ENCODE measurements around the gene DPT. TPM values are rescaled to one million over a fixed set of nuclear protein-coding genes. Genes with fewer than 3 reads are reported as not detected.

DPT gene
- total RNA-seq, 4 donors from 2014 or later, result 147 to 298 (median 275) TPM

- DNase-seq (ENCODE audit: low spot score), result no peak
- TF ChIP-seq, protein P1, sequence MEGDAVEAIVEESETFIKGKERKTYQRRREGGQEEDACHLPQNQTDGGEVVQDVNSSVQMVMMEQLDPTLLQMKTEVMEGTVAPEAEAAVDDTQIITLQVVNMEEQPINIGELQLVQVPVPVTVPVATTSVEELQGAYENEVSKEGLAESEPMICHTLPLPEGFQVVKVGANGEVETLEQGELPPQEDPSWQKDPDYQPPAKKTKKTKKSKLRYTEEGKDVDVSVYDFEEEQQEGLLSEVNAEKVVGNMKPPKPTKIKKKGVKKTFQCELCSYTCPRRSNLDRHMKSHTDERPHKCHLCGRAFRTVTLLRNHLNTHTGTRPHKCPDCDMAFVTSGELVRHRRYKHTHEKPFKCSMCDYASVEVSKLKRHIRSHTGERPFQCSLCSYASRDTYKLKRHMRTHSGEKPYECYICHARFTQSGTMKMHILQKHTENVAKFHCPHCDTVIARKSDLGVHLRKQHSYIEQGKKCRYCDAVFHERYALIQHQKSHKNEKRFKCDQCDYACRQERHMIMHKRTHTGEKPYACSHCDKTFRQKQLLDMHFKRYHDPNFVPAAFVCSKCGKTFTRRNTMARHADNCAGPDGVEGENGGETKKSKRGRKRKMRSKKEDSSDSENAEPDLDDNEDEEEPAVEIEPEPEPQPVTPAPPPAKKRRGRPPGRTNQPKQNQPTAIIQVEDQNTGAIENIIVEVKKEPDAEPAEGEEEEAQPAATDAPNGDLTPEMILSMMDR (IDR thresholded peaks at IDR 0.05), result no peak
- no peak for ATAC-seq (ENCODE audit: low FRiP score)
Measured at GRCh38 chr1:168766568-168766967, 37.6 kb upstream of the DPT start.

DNA sequence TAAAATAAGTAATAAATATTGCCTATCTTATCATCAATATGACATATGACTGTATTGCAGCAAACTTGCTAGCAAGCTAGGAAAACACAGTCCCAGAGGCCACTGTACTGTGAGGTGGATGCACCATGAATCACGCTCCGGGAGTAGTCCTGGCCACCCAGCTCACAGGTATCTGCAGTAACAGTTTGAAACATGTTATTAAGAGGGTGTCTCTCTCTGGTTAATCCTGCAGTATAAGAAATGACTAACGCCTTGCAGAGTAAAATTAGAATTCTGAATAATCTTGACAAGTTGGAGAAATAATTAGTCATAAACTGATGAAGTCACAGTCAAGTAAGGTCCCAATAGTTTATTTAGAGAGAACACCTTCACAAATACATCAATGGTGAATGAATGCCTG is 34.0 kb upstream of the DPT start:
- TF ChIP-seq, protein P1 (IDR thresholded peaks at IDR 0.05), result no peak
- DNase-seq (ENCODE audit: low spot score), result no peak
- ATAC-seq (ENCODE audit: low FRiP score), result no peak

GRCh38 chr1:168762473-168762872 is 33.5 kb upstream of the DPT start:
- TF ChIP-seq, protein P1 (IDR thresholded peaks at IDR 0.05), result no peak
- no peak for DNase-seq (ENCODE audit: low spot score)
- no peak for ATAC-seq (ENCODE audit: low FRiP score)

DNA sequence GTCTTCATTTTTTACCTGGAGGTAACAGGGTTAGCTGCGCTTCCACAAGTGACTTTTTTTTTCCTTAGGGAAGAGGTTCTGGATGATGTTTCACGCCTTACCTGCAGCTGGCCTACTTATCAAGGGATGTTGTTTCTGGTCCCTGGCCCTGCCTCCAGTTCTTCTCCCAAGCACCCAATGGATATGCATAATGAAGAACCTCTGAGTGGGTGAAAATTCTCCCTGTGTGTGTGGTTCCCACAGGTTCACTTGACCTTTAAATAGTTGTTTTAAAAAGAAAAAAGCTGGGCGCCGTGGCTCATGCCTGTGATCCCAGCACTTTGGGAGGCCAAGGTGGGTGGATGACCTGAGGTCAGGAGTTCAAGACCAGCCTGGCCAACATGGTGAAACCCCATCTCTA is 31.8 kb upstream of the DPT start:
- no peak for ATAC-seq (ENCODE audit: low FRiP score)

DNA sequence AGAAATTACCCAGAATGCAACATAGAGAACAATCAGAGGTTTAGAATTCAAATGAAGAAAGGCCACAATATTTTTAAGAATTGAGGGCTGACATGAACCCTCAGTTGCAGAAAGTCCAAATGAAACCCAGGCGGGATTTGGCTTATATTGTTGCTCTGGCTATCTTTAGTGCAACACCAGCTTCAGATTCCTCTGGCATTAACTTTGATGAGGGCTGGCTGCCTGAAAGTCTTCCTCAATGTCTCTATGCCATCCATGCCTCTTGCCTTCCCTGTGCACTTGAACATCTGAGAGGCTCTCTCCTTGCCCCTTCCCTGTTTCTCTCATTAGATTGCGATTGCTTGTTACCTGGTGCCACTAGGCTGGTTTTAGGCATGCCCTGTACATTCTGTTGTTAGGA is 31.2 kb upstream of the DPT start:
- ATAC-seq (ENCODE audit: low FRiP score) (no peak), DNase-seq (ENCODE audit: low spot score) (no peak)
- TF ChIP-seq, protein P1 (IDR thresholded peaks at IDR 0.05), result no peak

More for the DNA sequence above, 31.8 kb upstream of the DPT start:
- DNase-seq (ENCODE audit: low spot score), result no peak
- TF ChIP-seq, protein P1 (IDR thresholded peaks at IDR 0.05), result no peak

- DNase-seq (ENCODE audit: low spot score) (no peak), ATAC-seq (ENCODE audit: low FRiP score) (no peak)
- TF ChIP-seq, protein P1 (IDR thresholded peaks at IDR 0.05), result no peak
Measured at GRCh38 chr1:168759077-168759476, 30.1 kb upstream of the DPT start.

DNA sequence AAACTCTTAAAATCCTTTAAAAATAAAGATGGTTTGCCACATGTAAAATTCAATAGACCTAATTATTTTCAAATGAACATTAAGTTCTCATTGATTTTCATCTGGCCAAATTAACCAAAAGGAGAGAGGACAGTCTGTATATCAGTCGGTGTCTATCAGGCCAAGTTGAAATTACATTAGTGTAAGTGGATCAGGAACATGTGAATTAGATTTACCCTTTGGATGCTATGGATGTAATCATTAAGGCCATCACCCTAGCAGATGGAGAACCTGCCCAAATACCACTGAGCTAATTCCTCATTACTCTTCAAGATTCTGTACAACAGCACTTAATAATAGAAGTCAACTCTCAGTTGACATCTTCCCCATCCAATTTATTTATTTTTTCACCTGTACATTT is 29.5 kb upstream of the DPT start:
- TF ChIP-seq, protein P1 (IDR thresholded peaks at IDR 0.05), result no peak
- DNase-seq (ENCODE audit: low spot score), result no peak
- no peak for ATAC-seq (ENCODE audit: low FRiP score)
